NOMO-1 treated with DMSO at 0.1 percent for 48 hours (cell line): ENCODE results near the gene KLF12.
A peak's percentile ranks its signal among the peaks of the same experiment; 100 is the strongest.

ENCODE experiments used
- DNase-seq: peaks from one replicate; lab custom pipeline; 2025; ENCODE audit not compliant: unreplicated experiment; lab: John Stamatoyannopoulos, UW

The KLF12 gene

GRCh38 chr13:74135326-74136083, 1.3 kb upstream of the KLF12 start:
- peak; percentile 34 for DNase-seq

GRCh38 chr13:74134777-74135325, 647 bp upstream of the KLF12 start:
- DNase-seq, result no peak

- peak; percentile 1 for DNase-seq
These were observed 475 bp downstream of the KLF12 start for GRCh38 chr13:74133657-74134201.

DNA sequence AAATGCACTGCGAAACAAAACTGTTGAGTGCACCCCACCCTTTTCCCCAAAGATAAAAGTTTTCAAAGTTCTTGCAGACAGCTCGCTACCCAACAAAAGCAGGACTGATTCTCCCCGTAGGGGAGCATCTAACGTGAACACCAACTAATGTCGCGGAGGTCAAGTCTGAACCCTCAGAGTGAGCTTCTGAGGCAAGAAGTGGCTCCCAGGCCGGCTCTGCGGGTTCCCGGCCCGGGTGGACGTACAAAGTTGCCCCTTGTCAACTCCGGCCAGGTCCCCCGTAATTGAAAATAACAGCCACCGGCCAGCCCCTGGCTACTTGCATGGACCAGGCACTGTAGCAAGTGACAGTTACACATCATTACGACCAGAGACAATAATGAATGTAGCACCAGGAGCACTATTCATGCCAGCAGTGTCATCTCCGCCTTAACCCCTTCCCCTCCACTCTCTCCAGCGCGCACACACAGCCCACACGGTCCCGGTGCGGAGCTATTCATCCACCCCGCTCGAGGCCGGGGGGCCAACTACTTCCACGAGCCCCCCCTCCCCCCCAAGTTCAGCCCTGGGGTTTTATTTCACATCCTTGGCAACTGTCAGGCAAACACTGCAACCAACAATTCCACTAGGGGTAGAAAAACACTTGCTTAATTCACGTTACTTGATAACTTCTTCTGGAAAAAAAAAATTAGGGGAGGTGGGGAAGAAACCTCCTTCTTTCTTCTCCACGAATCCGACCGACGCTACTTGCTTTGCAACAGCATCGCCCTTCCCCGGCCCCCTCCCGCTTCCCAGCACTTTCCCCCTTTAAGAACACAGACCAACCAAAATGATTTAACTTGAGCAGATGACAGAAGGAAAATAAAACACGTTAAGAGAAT, 1.2 kb downstream of the KLF12 start:
- no peak for DNase-seq

DNA sequence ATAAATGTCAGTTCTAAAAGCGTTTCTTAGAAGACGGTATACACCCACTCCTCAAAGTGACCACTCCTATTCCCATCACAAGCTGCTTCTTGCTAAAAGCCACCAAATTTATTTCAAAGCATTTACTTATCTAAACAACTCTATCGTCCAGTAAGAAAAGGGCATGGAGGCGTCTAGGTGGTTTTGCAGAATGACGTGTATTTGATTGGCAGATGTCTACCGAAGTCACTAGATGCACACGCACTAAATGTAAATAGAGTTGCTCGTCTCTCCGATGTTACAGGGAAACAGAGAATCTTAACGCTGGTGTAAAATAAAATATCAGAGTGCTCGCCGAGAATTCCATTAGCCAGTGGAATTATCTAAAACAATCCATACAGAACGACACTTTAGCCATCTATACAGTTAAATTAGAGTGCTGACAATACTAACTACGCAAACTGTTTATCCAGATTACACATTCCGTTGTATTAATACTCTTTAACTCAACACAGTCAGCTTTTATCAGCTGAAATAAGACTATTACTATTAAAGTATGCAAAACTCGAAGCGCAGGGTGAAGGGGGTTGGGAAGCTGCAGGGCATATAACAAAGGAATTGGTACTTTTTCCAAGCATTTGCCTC, 1.9 kb downstream of the KLF12 start:
- no peak for DNase-seq

DNA sequence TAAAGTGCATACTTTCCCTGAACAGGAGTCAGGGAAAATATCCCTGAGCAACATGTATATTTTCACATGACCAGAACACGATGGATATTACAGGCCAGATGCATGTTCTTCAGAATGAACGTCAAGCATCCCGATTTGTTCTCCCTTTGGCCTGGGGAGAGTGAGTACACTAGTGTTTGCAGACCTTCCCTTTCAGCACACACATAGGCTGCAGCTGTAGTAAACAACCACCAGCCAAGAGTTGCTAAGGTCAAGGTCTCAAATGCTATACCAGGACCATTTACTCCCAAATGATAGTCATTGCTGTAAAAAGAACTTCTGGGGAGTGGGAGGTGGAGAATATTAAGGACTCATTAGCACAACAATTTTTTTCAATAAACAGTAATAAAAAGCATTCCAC, 3.0 kb downstream of the KLF12 start:
- no peak for DNase-seq

DNA sequence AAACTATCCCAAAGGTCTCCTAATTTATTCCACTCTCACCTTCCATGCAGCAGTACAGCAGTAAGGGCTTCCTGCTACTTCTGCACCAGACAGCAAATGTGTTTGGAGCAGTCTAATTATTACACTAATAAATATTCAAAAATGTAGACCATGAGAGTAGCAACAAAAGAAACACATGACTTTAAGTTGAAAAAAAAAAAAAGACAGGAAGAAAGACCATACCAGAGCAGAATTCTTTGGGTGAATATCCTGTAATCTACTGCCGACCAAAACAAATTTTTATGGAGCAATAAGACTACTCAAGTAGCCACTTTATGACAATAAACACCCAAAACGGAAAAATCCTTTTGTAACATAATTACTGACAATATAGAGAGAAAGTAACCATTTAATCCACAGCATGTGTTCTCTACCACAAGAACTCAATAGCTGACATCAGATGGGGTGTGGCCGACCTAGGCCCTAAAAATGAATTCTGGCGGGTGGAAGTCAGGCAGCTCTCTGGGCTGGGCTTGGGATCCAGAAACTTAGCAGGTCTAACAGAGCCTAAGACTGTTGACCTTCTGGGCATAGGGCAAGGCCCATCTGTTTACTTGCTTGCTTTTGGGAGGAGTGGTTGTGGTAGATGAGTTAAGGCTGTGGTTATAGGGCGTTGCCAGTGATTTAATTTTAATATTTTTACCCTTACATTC, 4.6 kb downstream of the KLF12 start:
- no peak for DNase-seq

DNA sequence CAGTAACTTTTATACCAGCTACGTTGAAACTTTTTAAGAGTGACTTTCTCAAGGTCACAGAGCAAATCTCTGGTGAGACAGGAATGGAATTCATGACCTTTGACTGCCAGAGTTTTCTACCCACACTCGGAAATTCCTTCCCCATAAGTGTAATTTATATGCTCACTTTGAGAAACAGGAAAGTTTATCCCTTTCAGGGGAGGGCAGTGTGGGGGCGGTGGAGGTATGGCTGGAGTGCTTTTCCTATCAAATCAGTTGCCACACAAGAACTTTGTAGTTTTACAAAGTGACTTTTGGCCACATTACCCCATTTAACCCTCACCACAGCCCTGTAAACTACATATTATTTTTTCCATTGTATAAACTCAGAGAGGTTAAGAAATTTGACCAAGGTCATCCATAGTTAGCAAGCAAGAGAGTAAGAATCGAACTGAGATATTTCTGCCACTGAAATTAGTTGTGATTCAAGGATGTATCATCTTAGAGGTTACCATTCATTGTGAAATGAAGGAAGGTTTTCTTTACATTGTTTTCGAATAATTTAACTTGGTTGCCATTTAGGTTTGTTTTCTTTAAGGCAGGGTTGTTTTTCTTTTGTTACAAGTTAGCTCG, 5.9 kb downstream of the KLF12 start:
- DNase-seq, result no peak

GRCh38 chr13:74118328-74118727, 15.9 kb downstream of the KLF12 start:
- no peak for DNase-seq

DNA sequence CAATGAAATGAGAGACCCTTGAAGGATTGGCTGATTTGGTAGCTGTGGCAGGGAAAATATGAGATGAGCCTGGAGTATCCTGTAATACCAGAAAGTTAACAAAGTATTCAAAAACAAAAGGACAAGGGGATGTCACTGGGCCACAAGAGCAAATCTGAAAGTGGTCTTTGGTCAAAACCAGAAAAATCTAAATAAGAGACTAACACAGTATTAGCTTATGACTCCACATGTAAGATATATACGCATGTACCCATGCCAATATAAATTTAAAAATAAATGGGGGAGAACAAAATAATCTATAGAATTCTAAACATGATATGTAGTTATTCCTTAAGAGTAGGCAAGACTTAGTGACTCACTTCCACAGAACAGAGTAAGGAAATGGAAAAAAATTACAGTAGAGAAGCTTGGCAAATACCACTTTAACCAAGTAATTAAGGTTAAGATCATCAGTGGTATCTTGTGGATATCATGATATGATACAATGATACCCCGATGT, 16.9 kb downstream of the KLF12 start:
- DNase-seq, result no peak

GRCh38 chr13:74115133-74115532, 19.1 kb downstream of the KLF12 start:
- no peak for DNase-seq

- DNase-seq, result no peak
These were observed 19.6 kb downstream of the KLF12 start for GRCh38 chr13:74114641-74115040.

- no peak for DNase-seq
These were observed 20.0 kb downstream of the KLF12 start for GRCh38 chr13:74114202-74114601.

DNA sequence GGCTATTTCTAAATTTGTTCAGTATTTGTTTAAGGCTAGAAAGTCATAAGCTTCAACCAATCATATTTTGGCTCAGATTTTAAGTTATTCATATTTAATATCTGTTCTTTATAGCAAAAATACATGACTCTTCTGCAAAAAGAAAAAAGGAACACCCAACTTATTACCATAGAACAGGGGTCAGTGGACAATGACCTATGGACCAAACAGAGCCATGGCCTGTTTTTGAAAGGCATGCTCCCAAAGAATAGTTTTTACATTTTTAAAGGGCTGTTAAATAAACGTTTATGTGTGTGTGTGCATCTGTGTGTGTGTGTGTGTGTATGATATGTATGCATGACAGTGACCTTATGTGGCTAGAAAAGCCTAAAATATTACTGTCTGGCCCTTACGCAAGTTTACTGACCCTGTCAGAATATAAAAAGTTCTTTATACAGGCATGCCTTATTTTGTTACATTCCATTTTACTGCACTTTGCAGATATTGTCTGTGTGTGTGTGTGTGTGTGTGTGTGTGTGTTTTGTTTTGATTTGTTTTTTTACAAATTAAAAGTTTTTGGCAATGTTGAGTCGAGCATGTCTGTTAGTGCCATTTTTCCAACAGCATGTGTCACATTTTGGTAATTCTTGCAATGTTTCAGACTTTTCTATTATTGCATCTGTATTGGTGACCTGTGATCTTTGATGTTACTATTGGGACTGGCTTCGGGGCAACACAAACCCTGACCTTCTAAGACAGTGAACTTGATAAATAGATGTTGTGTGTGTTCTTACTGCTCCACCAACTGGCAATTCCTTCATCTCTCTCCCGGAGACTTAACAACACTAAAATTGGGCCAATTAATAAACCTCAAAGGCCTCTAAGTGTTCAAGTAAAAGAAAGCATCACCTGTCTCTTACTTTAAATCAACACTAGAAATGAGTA, 22.0 kb downstream of the KLF12 start:
- no peak for DNase-seq

GRCh38 chr13:74111399-74111798, 22.8 kb downstream of the KLF12 start:
- no peak for DNase-seq

DNA sequence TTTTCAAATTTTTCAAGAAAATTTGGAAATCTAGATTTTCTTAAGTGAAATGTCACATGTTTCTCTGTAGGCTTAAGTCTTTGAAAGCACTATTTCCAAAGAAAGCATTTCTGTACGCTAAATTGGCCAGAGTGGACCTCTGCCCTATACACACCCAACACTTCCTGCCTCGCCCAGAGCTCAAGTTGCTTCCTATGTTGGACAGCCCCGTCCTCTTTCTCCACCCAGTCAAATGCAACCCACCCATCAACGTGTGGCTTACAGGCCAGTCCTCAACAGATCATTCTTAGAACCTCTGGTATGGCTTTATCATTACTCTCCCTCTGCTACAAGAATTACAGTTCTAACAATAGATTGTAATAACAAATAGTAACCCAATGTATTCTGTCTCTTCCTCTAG, 24.2 kb downstream of the KLF12 start:
- no peak for DNase-seq

- no peak for DNase-seq
These were observed 26.6 kb downstream of the KLF12 start for GRCh38 chr13:74107598-74107997.

- no peak for DNase-seq
These were observed 28.3 kb downstream of the KLF12 start for GRCh38 chr13:74105871-74106270.

- no peak for DNase-seq
These were observed 29.4 kb downstream of the KLF12 start for GRCh38 chr13:74104661-74105275.
